ENCODE data around the gene NAALADL2.

- TF ChIP-seq POLR2AphosphoS5 (IDR thresholded peaks at IDR 0.05) (no peak), POLR2A (IDR thresholded peaks at IDR 0.05; ENCODE audit: low read depth) (no peak)
Measured at GRCh38 chr3:175554801-175555200, 695.7 kb downstream of the NAALADL2 start.
